Effector memory CD4-positive, alpha-beta T cell (primary cell): ENCODE data around the gene XPO6.

ENCODE experiments used
- DNase-seq, 3 donors: peaks; one replicate each; pipeline ENCODE4 v3.0.0-alpha.2; 2020
- H3K27ac ChIP-seq: 2 replicates; pipeline ENCODE4 v1.7.0; 2013; ENCODE audit warnings: mild to moderate bottlenecking, low read length, moderate library complexity; ENCODE audit not compliant: insufficient read depth, poor library complexity, severe bottlenecking
- H3K27me3 ChIP-seq: replicated peaks from 2 replicates; pipeline ENCODE4 v1.7.0; 2013; ENCODE audit warnings: mild to moderate bottlenecking, low read length; ENCODE audit not compliant: insufficient read depth, control insufficient read depth, poor library complexity, severe bottlenecking
- H3K36me3 ChIP-seq: 2 replicates; pipeline ENCODE4 v1.7.0; 2013; ENCODE audit warnings: mild to moderate bottlenecking, low read length, moderate library complexity; ENCODE audit not compliant: control insufficient read depth, insufficient read depth
- H3K4me1 ChIP-seq: 2 replicates; pipeline ENCODE4 v1.7.0; 2013; ENCODE audit warnings: low read length, mild to moderate bottlenecking; ENCODE audit not compliant: control insufficient read depth, insufficient read depth, poor library complexity, severe bottlenecking
- H3K4me3 ChIP-seq: 2 replicates; pipeline ENCODE4 v1.7.0; 2013; ENCODE audit warnings: low read length, low read depth, mild to moderate bottlenecking; ENCODE audit not compliant: insufficient read depth, poor library complexity, severe bottlenecking
- H3K9me3 ChIP-seq: 2 replicates; pipeline ENCODE4 v1.7.0; 2013; ENCODE audit warnings: mild to moderate bottlenecking, low read length, moderate library complexity; ENCODE audit not compliant: control insufficient read depth

Gene XPO6

DNA sequence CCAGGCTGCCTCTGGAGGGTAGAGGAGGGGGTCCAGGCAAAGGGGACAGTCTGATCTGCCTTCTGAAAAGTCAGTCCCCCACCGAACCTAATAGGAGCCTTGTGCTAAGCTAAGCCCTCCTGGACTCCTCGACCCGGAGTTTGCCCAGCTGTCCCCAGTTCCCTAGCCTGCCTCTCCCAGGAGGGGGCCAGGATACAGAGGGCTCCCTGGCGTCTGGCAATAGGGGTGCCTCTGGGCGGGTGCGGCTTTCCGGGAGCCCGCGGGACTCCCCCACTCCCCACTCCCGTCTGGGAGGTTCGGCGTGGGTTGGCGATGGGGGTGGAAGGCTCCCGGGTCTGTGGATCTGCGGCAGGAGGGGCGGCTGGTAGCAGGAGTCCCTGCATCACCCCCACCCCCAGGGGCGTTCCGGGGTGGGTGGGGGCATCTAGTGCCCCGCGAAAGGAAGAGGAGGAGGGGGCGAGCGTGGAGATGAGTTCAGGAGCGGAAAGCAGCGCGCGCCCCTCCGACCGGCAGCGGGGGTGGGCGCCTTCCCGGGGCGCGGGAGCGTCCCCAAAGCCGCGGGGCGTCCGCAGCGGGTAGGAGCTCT, 149.4 kb downstream of the XPO6 start:
- H3K4me1 ChIP-seq: no peaks in the 10 kb centered on the region
- H3K9me3 ChIP-seq: no peaks in the 10 kb centered on the region
- H3K27ac ChIP-seq: no peak overlapping the region
- no peak overlapping the region for H3K4me3 ChIP-seq
- DNase-seq: no peak
- H3K36me3 ChIP-seq: no peaks in the 10 kb centered on the region
- peaks cover 16% of the 10 kb centered on the region for H3K27me3 ChIP-seq

DNA sequence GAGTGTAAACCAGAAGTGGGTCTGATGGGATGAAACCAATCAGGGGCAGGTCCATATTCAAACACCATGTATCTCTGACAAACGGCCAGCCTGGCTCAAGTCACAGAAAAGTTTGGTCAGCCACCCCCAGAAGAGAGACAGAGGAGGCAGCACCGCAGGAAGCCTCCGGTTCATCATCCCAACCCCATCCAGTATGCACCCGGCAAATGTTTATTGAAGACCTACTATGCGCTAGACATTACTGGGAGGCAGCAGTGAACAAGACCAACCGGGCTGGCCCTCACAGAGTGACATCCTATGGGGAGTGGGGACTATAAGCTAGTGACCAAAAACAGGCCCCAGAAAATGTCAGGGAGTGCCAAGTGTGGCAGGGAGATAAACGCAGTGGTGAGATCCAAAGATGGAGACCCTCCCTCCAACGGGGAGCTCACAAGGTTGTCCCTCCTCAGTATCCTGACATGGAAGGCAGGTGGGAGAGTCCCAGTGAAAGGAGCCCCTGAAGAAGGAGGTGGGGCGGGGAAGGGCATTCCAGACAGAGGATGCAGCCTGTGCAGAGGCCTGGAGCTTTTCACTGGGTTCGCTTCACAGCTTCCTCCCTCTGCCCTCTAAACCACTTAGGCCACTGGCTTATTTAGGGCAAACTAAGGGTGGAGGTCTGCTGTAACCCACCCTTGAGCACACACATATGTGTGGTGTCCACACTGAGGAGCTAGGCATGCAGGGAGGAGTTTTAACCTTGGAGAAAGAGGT, 150.2 kb downstream of the XPO6 start:
- no peak overlapping the region for H3K4me3 ChIP-seq
- DNase-seq: no peak
- no peak overlapping the region for H3K27ac ChIP-seq
- no peaks in the 10 kb centered on the region for H3K4me1 ChIP-seq
- H3K9me3 ChIP-seq: no peaks in the 10 kb centered on the region
- no peaks in the 10 kb centered on the region for H3K36me3 ChIP-seq
- peaks cover 16% of the 10 kb centered on the region for H3K27me3 ChIP-seq

DNA sequence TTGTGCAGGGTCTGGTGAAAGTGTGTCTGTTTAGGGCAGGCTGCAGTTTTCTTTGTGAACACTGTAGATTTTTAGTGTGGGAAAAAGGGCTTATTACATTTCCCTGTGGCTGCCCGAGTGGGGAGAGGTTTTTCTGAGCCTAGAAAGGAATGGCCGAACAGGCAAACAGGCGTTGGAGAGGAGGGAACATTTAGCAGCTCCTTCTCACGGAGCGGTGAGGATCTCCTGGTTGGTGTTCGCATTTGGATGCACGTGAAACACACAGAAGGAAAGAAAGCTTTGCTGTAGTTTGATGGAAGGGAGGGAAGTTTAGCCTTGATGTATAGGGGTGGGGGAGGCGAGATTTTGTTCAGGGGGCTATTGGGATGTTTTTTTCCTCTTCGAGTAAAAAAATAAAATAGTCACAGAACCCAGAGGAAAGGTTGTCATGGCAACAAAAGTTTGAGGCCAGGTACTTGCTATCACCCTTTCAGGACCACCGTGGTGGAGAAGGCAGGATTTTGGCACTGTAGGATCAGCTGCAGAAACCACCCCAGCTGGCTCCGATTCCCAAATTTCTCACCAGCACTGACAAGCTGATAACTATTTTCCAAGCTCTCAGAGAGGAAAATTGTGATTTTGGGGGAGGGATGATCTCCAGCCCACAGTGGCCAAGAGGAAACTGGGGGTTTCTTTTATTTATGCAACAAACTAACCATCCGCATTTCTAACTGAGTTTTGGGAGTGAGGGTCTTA, 151.8 kb downstream of the XPO6 start:
- Histone ChIP-seq H3K27me3 (peaks cover 16% of the 10 kb centered on the region), H3K4me3 (no peak overlapping the region)

DNA sequence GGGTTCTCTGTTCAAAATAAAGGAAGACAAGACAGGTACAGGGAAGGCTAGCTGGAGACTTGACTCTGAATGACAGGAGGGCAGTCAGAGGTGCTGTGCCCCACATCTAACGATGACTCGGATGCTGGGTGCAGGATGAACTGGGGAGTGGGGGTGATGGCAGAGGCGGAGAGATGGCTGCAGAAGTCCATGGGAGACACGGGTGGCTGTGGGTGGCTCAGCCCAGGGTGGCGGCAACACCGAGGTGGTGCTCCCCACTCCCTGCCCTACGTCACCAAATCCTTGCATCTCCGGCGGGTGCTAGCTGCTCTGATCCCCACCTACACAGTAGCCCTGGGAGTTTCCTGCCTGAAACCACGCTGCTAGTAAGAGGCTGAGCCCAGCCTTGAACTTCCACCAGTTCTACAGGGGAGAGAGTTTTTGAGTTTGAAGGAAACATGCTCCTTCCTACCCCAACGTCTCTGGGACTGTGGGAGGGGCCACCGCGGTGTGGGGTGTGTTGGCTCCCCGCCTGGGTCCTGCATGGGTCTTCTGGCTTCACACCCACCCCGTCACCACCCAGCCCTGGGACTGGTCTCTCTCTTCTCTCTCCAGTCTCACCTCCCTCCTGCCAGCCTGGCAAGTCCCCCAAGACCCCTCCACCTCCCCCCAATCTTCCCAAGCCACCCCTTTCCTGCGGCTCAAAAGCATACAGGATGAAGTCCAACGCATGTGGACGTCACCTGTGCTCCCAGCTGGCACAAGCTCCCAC, 152.8 kb downstream of the XPO6 start:
- H3K27me3 ChIP-seq: peaks cover 16% of the 10 kb centered on the region
- H3K4me1 ChIP-seq: no peaks in the 10 kb centered on the region
- no peaks in the 10 kb centered on the region for H3K36me3 ChIP-seq
- no peaks in the 10 kb centered on the region for H3K9me3 ChIP-seq
- no peak for DNase-seq
- H3K4me3 ChIP-seq: no peak overlapping the region
- no peak overlapping the region for H3K27ac ChIP-seq

More for the DNA sequence above, 151.8 kb downstream of the XPO6 start:
- H3K27ac ChIP-seq: no peak overlapping the region
- no peaks in the 10 kb centered on the region for H3K36me3 ChIP-seq
- no peaks in the 10 kb centered on the region for H3K4me1 ChIP-seq
- no peak for DNase-seq
- H3K9me3 ChIP-seq: no peaks in the 10 kb centered on the region

DNA sequence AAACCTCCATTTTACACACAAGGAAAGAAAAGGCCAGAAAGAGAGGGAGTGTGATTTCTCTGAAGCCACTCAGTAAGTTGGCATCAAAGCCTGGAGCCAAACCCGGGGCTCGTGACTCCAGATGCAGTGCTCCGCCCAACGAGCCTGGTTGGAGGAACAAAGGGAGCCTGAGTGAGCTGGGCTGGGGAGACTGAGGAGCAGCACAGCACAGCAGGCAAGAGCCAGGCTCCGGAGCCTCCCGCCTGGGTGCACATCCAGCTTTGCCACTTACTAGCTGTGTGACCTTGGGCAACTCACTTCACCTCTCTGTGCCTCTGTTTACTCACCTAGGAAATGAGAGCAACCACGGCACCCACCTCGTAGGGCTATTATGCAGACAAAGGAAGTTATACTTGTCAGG, 153.8 kb downstream of the XPO6 start:
- no peaks in the 10 kb centered on the region for H3K4me1 ChIP-seq
- H3K9me3 ChIP-seq: no peaks in the 10 kb centered on the region
- H3K27ac ChIP-seq: no peak overlapping the region
- no peaks in the 10 kb centered on the region for H3K36me3 ChIP-seq
- H3K4me3 ChIP-seq: no peak overlapping the region
- DNase-seq: no peak
- H3K27me3 ChIP-seq: peaks cover 16% of the 10 kb centered on the region

DNA sequence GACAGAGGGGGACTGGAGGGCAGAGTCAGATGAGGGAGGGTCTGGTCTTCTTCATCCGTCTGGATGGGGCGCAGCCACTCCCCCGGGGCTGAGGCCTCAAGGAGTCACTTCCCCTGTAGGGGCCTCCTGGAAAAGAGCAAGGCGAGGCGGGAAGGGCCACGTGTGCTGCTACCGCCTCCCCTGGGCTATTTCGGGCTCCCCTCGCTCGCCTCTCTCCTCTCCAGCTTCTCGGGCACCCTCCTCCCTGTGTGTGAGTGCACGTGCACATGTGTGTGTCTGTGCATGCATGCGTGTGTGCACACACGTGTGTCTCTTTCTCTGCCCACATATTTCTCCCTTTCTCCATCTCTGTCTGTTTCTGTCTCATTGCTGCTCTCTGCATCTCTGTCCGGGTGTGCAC, 158.3 kb downstream of the XPO6 start:
- Histone ChIP-seq H3K36me3 (no peaks in the 10 kb centered on the region), H3K27me3 (no peaks in the 10 kb centered on the region), H3K27ac (no peak overlapping the region), H3K4me3 (no peak overlapping the region), H3K4me1 (no peaks in the 10 kb centered on the region), H3K9me3 (no peaks in the 10 kb centered on the region)
- DNase-seq: no peak

DNA sequence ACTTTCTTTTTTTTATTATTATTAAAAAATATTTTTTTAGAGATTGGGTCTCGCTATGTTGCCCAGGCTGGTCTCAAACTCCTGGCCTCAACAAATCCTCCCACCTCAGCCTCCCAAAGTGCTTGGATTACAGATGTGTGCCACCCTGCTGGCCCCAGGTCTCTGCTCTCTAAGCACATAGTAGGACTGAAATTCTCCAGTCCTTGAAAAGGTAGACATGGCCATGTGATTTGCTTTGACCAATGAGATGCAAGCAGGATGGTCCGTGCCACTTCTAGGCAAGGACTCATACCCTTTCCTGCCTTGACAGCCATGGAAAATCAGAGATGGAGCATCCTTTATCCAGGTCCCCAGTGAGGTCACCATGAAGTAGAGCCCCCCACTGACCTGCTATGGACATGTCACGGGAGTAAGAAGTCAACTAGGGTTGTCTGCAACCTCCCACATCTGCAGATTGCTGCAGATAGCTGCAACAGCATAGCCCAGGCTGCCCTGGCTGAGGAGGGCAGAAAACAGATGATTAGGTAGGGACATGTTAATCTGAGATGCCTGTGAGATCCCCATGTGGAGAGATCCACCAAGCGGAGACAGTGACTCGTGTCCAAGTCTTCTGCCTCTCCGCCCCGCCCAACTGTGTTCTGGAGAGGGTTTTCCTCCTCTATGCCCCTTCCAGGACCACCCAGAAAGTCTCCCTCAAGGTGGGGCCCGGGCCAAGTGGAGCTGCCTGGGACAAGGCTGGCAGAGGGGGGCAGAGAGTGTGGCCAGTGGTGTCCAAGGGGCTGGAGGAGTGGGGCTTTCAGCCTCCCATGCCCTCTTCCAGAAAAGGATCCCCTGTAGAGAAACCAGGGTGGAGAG, 159.3 kb downstream of the XPO6 start:
- Histone ChIP-seq H3K36me3 (no peaks in the 10 kb centered on the region), H3K27me3 (no peaks in the 10 kb centered on the region), H3K4me3 (no peak overlapping the region), H3K4me1 (no peaks in the 10 kb centered on the region), H3K27ac (no peak overlapping the region), H3K9me3 (no peaks in the 10 kb centered on the region)
- no peak for DNase-seq

DNA sequence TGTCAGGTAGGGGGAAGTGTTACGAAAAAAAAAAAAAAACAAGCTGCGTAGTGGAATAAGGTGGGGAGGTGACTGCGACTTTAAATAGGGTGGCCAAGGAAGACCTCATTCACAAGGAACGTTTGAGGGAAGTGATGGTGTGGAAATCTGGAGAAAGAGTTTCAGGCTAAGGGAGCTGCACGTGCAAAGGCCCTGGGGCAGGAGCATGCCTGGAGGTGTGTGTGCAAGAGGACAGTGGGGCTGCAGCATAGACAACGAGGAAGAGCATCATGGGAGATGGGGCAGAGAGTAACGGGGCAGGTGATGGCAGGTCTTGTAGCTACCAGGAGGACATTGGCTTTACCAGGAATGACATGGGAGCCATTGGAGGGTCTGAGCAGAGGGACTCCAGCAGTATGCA, 160.3 kb downstream of the XPO6 start:
- Histone ChIP-seq H3K9me3 (no peaks in the 10 kb centered on the region), H3K4me1 (no peaks in the 10 kb centered on the region), H3K27me3 (no peaks in the 10 kb centered on the region), H3K4me3 (no peak overlapping the region), H3K27ac (no peak overlapping the region), H3K36me3 (no peaks in the 10 kb centered on the region)
- no peak for DNase-seq
